Psoas muscle (tissue), 8 donors: ENCODE data around the gene SLC6A20. TPM values are rescaled to one million over a fixed set of nuclear protein-coding genes. Genes with fewer than 3 reads are reported as not detected.

ENCODE experiments used
- ATAC-seq, 4 donors: fragments of 200-7000 bp; cut with Tn5 transposase; one replicate each; pipeline ENCODE4 v1.9.1; 2020; ENCODE audit warnings: moderate library complexity in 3 of 4, mild to moderate bottlenecking in 2 of 4
- DNase-seq, 2 donors: peaks; one replicate each; pipeline ENCODE4 v3.0.0-alpha.2; 2020
- H3K27ac ChIP-seq: fragments of 200-600 bp; one replicate; pipeline ENCODE4 v1.8.0; 2022
- H3K27me3 ChIP-seq, 3 donors: fragments of 200-600 bp in 1 of 3; one replicate each; pipeline versions ENCODE4 v1.6.1 to v1.8.0; 2013 to 2022; ENCODE audit warnings: low read length in 2 of 3, mild to moderate bottlenecking in 2 of 3, moderate library complexity in 1 of 3; ENCODE audit not compliant: insufficient read depth in 3 of 3
- H3K36me3 ChIP-seq, 2 donors: fragments of 200-600 bp in 1 of 2; one replicate each; pipeline versions ENCODE4 v1.6.1 to v1.8.0; 2013 to 2022; ENCODE audit warnings: low read depth in 1 of 2, mild to moderate bottlenecking in 1 of 2, moderate library complexity in 1 of 2; ENCODE audit not compliant: insufficient read depth in 1 of 2
- H3K4me1 ChIP-seq: fragments of 200-600 bp; one replicate; pipeline ENCODE4 v1.8.0; 2022
- H3K4me3 ChIP-seq: fragments of 200-600 bp; one replicate; pipeline ENCODE4 v1.8.0; 2022; ENCODE audit warnings: mild to moderate bottlenecking
- H3K9me3 ChIP-seq: fragments of 200-600 bp; one replicate; pipeline ENCODE4 v1.8.0; 2022
- CTCF ChIP-seq: fragments of 200-600 bp; IDR thresholded peaks from one replicate; pipeline ENCODE4 v1.8.0; 2022; ENCODE audit warnings: antibody characterized with exemption
- WGBS, 3 donors: extraction: QIAGEN DNeasy Blood & Tissue Kit; methylation state at CpG; one replicate each; pipeline versions ENCODE4 v1.1.6 to v1.1.7; 2013; 5-methylcytosine and 5-hydroxymethylcytosine counted together
- intact Hi-C, 2 donors: fragments of 100-400 bp; cut with DNase I; formaldehyde crosslinking; loops; one replicate each; pipeline versions ENCODE4 v1.11.0 to v1.14.2; 2022
- polyA plus RNA-seq, 3 donors: library from polyadenylated mRNA; stranded (reverse); fragments of 200-250 nt; gene quantifications; one replicate each; pipeline ENCODE4 v1.2.3, GENCODE V29; 2013
- total RNA-seq, 4 donors: library from RNA; stranded (reverse); fragmentation: NEBNext Ultra II Directional in 2 of 4; extraction: Animal tissue kit (Norgen Biotek cat#: 25700) in 2 of 4; gene quantifications; one replicate each; pipeline versions ENCODE4 v1.2.1 to v1.2.4, GENCODE V29; 2021 to 2023
- donor health status: healthy with polysubstance abuse.
- donor health status: DM: no; HTN: no; CAD: no; lungs with moderate emphysema.
- donor health status: Bipolar disorder and iron deficiency.
- donor health status: healthy.
- donor health status: DM: yes; HTN: yes; CAD: no.
- donor health status: DM: no; HTN: no; CAD: no.
- donor health status: DM: no; HTN: no; CAD: no.
- donor health status: DM: yes; HTN: yes; CAD: no.

Gene SLC6A20
- total and polyA plus RNA-seq, 7 donors, result 0.10 to 0.69 (median 0.42) TPM

- whole genome bisulfite sequencing, 3 donors, result 0 to 1% (median 0%) methylated on average over 15 of the region's 15 CpGs
- H3K27ac ChIP-seq, result peak overlapping the region; percentile 61
- DNase-seq, result peak in 1 of 2 donors; percentile 7
Measured at GRCh38 chr3:45841420-45841756, 45.1 kb upstream of the SLC6A20 start.

GRCh38 chr3:45838466-45838865 lies 42.1 kb upstream of the SLC6A20 start:
- no peak for DNase-seq
- H3K4me3 ChIP-seq, result no peak overlapping the region
- H3K9me3 ChIP-seq, result no peaks in the 10 kb centered on the region
- H3K36me3 ChIP-seq, result peaks cover 0 to 31% of the 10 kb centered on the region in 2 donors
- H3K27ac ChIP-seq, result no peak overlapping the region
- intact Hi-C loops, result no loop called here
- H3K4me1 ChIP-seq, result peaks cover 8% of the 10 kb centered on the region
- whole genome bisulfite sequencing, 3 donors, result 89 to 96% (median 95%) methylated on average over 1 of the region's 1 CpG
- H3K27me3 ChIP-seq, result no peaks in the 10 kb centered on the region
- TF ChIP-seq CTCF, result no peak
- no peak for ATAC-seq

More at GRCh38 chr3:45841420-45841756, 45.1 kb upstream of the SLC6A20 start:
- ATAC-seq, result peak in 3 of 4 donors; percentile 20 to 47 (median 36)
- H3K9me3 ChIP-seq, result no peaks in the 10 kb centered on the region
- intact Hi-C loops, result loop anchor here in 1 of 2 donors (5.0 kb wide), 1 partner anchor 236 kb away; no protein-coding TSS in a partner anchor
- peaks cover 0 to 4% of the 10 kb centered on the region in 2 donors for H3K36me3 ChIP-seq
- no peaks in the 10 kb centered on the region for H3K27me3 ChIP-seq
- H3K4me3 ChIP-seq, result peak overlapping the region; percentile 98
- TF ChIP-seq CTCF, result no peak
- H3K4me1 ChIP-seq, result peaks cover 8% of the 10 kb centered on the region

DNA sequence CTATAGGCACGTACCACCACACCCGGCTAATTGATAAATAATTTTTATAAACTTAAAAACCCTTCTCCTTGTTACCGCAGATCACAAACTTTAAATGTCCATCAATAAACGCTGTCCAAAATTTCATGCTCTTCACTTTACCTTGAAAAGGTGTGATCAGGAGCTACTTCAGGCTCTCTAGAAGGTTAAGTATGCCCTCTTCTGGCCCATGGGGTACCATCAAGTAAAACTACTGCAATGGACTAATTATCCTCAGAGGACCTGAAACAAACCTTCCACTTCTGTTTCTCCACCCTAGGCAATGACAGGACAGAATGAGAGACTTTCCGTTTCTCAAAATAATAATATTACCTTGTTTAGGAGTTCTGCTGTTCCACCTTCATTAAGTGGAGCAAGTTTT lies 36.4 kb upstream of the SLC6A20 start:
- DNase-seq (no peak), ATAC-seq (peak in 3 of 4 donors; percentile 69 to 86 (median 75))
- WGBS, 3 donors, result 96 to 99% (median 97%) methylated on average over 5 of the region's 5 CpGs
- no peak overlapping the region for H3K4me3 ChIP-seq
- no peaks in the 10 kb centered on the region for H3K9me3 ChIP-seq
- no peaks in the 10 kb centered on the region for H3K4me1 ChIP-seq
- H3K36me3 ChIP-seq, result peaks cover 2 to 88% of the 10 kb centered on the region in 2 donors
- no peaks in the 10 kb centered on the region for H3K27me3 ChIP-seq
- no peak overlapping the region for H3K27ac ChIP-seq
- intact Hi-C loops, result loop anchor here in 1 of 2 donors (1.0 kb wide), 1 partner anchor 71 kb away; no protein-coding TSS in a partner anchor
- TF ChIP-seq CTCF, result peak; percentile 55

DNA sequence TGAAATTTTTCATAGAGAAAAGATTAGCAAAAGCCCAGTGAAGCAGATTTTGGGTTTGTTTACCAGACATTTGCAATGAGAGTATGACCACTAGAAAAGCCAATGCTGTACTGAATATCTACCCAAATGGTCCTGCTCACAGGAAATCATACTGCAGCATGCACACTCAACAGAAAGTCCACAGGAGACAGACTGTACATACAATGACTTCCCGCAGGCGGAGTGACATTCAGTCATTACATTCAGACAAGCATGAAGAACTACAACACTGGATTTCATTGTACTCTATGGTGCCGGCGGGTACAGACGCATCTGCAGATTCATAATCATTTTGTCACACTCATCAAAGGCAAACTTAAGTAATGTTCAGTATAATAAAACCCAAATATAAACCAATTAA lies 33.8 kb upstream of the SLC6A20 start:
- WGBS, 3 donors, result 71 to 87% (median 75%) methylated on average over 5 of the region's 5 CpGs
- Histone ChIP-seq H3K27me3 (no peaks in the 10 kb centered on the region), H3K27ac (no peak overlapping the region), H3K9me3 (no peaks in the 10 kb centered on the region), H3K4me3 (no peak overlapping the region), H3K4me1 (peaks cover 5% of the 10 kb centered on the region), H3K36me3 (peaks cover 2 to 95% of the 10 kb centered on the region in 2 donors)
- TF ChIP-seq CTCF, result no peak
- DNase-seq (no peak), ATAC-seq (no peak)
- intact Hi-C loops, result loop anchor here in 1 of 2 donors (2.0 kb wide), 1 partner anchor 69 kb away; no protein-coding TSS in a partner anchor

- WGBS, 3 donors, result 65 to 81% (median 71%) methylated on average over 3 of the region's 3 CpGs
- intact Hi-C loops, result no loop called here
- DNase-seq (no peak), ATAC-seq (no peak)
- Histone ChIP-seq H3K4me3 (no peak overlapping the region), H3K27me3 (no peaks in the 10 kb centered on the region), H3K9me3 (no peaks in the 10 kb centered on the region), H3K4me1 (peaks cover 9% of the 10 kb centered on the region), H3K27ac (peak overlapping the region; percentile 12), H3K36me3 (peaks cover 2 to 78% of the 10 kb centered on the region in 2 donors)
- TF ChIP-seq CTCF, result no peak
Measured at GRCh38 chr3:45826908-45827307, 30.6 kb upstream of the SLC6A20 start.
